ENCODE results near the gene CDH4. TPM values are rescaled to one million over a fixed set of nuclear protein-coding genes. Genes with fewer than 3 reads are reported as not detected.

Gene CDH4
- total RNA-seq, 1 experiment from 2014 or later = 0.12 TPM

GRCh38 chr20:61487997-61488371 is 235.9 kb downstream of the CDH4 start:
- no peak for DNase-seq (ENCODE audit: low read depth)

GRCh38 chr20:61490721-61491120 is 238.7 kb downstream of the CDH4 start:
- no peak for DNase-seq (ENCODE audit: low read depth)

DNA sequence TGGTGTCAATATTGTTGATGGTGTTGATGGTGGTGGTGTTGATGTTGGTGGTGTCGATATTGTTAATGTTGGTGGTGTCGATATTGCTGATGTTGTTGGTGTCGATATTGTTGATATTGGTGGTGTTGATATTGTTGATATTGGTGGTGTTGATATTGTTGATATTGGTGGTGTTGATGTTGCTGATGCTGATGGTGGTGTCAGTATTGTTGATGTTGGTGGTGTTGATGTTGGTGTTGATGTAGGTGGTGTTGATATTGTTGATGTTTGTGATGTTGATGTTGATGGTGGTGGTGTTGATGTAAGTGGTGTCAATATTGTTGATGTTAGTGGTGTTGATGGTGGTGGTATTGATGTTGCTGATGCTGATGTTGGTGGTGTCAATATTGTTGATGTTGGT is 240.0 kb downstream of the CDH4 start:
- DNase-seq (ENCODE audit: low read depth) = no peak

- no peak for DNase-seq (ENCODE audit: low read depth)
Measured at GRCh38 chr20:61493798-61494305, 241.8 kb downstream of the CDH4 start.

DNA sequence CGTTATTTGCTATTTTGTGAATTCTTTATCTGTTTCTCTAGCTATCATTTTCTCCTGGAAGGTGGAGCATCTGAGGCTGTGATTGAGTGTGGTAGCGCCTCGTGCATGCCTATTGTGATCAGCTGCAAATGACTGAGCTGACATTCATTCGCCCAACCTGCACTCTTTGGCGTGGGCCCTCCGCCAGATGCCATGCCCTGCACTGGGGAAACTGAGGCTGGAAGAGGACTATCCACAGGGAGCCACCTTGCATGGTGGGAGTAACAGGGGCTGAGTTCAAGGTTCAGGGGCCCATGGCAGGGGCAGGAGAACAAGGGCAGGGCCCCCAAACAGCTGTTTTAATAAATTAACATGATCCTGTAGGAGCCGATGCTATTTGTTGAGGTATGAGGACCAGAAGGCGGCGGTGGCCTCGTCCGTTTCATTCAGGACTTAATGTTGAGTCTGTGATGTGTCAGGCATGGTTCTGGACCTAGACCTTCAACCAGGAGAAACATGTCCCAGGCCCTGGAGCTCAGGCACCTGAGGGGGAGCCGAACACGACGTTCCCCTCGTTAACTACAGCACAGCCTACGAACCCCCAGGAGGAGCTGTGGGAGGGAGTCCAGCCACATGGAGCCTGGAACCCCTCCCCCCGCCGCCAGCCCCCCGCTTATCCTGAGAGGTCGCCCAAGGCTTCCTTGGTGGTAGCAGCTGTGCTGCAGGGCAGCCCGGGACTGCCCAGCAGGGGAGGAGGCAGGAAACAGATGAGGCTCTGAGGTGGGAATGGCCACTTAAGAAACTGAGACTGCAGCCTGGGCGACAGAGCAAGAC is 242.9 kb downstream of the CDH4 start:
- DNase-seq (ENCODE audit: low read depth) = no peak

GRCh38 chr20:61497029-61497627 is 245.1 kb downstream of the CDH4 start:
- DNase-seq (ENCODE audit: low read depth) = no peak

GRCh38 chr20:61499859-61500554 is 247.9 kb downstream of the CDH4 start:
- DNase-seq (ENCODE audit: low read depth) = peak; percentile 17

DNA sequence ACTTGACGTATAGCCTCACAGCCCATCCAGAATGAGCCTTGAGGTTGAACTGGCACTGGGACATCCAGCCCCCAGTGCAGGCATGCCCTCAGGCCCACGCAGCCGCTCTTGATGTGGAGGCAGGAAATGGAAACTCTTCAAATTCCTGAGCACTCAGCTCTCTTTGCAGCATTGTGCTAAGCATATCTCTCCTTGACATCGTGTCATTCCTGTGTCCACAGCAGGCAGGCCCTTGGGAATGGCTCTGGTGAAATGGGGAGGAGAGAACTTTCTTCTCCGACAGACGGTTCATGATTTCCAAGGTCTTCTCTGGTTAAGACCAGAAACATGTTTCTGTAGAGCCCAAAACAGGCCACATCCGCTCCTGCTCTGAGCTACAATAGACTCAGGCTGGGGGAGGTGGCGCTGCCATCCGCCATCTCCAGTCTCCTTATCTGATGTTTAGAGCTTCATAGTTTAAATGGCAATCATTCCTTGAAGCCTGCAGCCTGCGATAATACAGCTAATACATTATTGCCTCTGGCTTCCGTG is 248.8 kb downstream of the CDH4 start:
- peak; percentile 34 for DNase-seq (ENCODE audit: low read depth)

DNA sequence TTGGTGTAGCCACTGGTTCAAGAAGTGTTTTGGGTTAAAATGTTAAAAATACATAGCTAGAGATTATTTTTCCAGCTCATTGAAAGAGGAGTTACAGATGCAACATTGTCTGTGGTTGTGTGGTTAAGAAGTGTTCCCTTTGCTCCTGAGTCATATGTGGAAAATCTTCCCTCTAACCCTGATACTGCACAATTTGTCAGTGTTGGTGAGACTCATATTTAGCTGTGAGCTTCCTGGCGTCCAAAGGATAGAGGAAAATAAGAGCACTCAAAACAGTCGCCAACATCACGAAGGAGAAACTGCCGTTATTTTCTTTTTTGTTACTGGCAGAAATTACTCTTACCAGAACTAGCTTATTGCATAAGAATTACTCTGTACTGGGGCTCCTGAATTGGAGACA is 250.4 kb downstream of the CDH4 start:
- DNase-seq (ENCODE audit: low read depth) = peak; percentile 17

- no peak for DNase-seq (ENCODE audit: low read depth)
Measured at GRCh38 chr20:61503106-61503505, 251.0 kb downstream of the CDH4 start.

DNA sequence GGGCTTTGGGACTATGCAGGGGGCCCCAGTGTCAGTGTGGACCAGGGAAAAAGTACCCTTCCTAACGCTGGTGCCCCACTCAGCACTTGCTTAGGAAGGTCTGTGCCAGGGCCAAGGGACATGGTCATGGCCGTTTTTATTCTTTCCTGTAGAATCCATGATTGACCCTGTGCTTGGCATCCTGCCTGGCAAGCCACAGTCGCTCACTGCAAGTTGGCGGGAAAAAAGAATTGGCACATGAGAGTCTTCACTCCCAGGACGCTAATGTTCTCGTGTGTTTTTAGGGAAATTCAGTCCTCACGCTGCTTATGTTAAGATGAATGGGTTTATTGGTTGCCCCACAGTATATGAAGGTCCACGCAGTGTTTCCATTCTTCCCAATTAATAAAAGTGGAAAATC is 253.4 kb downstream of the CDH4 start:
- no peak for DNase-seq (ENCODE audit: low read depth)

- no peak for DNase-seq (ENCODE audit: low read depth)
Measured at GRCh38 chr20:61507778-61508177, 255.7 kb downstream of the CDH4 start.

GRCh38 chr20:61508301-61509096 is 256.4 kb downstream of the CDH4 start:
- no peak for DNase-seq (ENCODE audit: low read depth)

- DNase-seq (ENCODE audit: low read depth) = no peak
Measured at GRCh38 chr20:61510778-61511330, 258.8 kb downstream of the CDH4 start.

DNA sequence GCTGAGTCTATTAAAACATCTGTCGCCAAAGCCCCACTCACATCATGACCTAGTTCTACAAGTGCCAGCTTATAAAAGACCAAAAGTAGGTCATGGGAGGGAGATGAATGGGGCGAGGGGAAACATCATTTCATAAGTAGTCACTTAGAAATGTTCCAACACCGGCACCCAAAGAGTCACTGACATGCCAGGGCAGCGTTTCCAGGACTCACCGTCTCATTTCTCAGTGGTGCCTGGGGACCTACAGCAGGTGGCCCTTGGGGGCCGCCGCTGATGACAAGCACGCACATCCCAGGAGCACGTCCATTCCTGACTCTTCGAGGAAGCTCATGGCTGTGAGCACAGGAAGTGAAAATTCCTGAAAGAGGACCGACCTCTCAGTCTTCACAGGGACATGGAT is 260.4 kb downstream of the CDH4 start:
- DNase-seq (ENCODE audit: low read depth) = no peak

DNA sequence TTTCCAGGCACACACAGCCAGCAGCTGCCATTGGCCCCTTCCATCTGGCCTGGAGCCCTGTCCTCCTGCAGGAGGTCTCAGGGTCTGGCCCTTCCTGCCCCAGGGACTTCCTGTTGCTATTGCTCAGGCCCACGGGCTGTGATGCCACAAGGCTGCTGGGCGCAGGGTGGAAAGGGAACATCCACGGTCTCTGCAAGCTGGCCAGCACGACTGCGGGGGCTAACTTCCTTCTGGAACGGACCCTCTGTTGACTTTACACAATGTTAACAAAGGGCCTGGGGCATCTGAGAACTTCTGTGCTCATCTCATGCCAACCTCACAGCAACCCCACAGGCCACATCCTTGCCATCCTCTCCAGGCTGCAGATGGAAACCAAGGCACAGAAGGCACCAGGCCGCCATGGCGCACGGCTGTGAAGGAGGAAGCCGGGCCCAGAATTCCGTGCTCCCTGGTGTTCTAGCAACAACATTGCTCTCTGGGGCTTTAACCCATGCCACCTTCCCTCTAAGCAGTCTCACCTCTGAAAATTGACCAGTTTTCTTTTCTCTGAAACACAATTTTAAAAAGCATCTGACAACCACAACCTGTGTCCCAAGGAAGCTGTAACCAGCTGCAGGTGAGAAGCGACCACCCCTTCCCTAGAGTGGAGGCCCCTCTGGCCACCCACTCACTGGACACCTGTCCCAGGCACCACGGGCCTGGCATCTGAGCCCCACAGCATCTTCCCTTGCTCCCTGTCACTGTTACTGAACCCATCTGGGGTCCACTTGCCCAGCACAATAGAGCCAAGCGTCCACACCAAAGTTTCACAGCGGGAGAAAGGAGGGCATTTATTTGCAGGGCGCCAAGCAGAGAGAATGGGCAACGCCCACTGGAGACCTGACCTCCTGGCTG is 261.3 kb downstream of the CDH4 start:
- no peak for DNase-seq (ENCODE audit: low read depth)

DNA sequence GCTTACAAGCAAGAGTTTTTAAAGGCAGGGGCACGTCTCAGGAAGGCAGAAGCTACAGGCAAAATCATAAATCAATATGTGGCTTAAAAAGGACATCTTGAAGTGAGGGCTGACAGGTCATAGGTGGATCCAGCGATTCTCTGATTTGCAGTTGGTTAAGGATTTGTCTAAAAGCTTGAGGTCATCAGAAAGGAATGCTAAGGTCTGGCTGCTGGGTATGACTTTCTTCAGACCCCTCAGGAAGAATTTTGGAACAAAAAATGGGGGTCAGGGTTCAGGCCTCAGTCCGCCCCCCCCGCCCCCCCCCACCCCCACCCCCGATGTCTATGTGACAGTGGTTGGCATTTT is 261.9 kb downstream of the CDH4 start:
- no peak for DNase-seq (ENCODE audit: low read depth)

- DNase-seq (ENCODE audit: low read depth) = no peak
Measured at GRCh38 chr20:61514396-61514795, 262.3 kb downstream of the CDH4 start.

DNA sequence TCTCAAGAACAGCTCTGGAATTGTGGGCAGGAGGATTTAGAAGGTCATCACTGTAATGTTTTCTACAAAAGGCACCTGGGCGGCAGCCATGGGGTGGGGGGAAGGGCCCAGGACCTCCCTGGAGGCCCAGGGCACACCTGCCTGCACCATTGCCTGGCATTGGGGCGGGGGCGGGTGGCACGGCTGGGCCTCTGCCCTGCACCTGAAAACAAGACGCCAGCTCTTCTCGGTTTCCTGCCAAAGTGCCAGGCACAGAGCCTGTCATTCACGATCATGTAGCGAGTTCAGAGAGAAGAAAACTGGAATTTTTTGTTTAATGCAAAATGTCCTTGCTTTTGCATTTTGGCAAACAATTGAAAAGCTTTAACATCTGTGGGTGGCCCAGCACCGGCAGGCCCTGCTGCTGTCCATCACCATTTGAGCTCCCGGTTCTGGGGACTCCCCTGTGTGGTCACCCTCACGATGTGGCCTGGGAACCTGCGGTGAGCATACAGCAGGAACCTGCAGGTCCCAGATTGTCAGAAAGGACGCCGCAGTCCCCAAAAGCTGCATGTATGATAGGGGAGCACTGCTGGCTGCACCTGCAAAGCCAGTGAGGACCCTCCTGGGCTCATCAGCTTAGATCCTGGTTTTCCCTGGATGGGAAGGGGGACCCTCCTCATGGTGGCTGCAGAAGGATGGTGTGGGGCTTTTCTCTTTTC is 262.9 kb downstream of the CDH4 start:
- no peak for DNase-seq (ENCODE audit: low read depth)

DNA sequence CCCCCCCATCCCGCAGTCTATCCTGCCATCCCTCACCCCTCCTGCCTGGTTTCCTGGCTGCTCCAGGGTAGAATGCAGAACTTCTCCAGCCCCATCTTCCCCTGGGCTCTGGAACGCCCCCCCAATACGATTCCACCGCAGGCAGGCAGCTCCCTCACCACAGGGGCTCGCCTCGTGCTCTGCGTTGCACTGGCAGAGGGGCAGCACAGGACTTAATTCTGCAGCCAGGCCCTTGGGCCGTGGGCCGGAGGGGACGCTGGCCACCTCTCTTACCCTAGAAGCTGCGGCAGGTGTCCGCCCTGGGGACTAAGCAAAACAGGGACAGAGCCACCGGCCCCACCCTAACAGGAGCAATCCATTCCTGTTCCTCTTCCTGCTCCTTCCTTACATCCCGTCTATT is 263.9 kb downstream of the CDH4 start:
- no peak for DNase-seq (ENCODE audit: low read depth)

All from RPMI7951 (cell line).